ENCODE measurements around the gene IL12A.

Gene IL12A

DNA sequence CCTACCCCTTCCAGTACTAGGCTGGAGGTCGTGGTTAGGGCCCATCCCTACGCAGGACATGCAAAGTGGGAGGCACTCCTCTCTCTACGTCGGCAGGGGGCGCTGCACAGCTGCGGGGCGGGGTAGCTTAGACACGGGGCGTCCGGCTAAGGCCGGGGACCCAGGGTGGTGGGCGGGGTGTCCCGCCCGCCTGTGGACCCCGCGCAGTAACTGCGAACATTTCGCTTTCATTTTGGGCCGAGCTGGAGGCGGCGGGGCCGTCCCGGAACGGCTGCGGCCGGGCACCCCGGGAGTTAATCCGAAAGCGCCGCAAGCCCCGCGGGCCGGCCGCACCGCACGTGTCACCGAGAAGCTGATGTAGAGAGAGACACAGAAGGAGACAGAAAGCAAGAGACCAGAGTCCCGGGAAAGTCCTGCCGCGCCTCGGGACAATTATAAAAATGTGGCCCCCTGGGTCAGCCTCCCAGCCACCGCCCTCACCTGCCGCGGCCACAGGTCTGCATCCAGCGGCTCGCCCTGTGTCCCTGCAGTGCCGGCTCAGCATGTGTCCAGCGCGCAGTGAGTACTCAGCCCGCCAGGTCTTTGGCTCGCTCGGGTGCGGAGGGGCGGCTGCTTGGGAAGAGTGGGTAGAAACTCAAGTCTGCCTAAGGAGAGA is at the start of gene IL12A:
TSS of gene IL12A (plus strand) at position 219 of the 655 bp plus-strand sequence.
- ChIA-PET POLR2A (no interaction called here), CTCF (interaction anchor here (0.6 to 12.2 kb wide), 48 partner anchors 12 to 1170 kb away, joined by 3 to 273 read pairs (median 4); no protein-coding TSS in a partner anchor)
- TF ChIP-seq, protein P1, sequence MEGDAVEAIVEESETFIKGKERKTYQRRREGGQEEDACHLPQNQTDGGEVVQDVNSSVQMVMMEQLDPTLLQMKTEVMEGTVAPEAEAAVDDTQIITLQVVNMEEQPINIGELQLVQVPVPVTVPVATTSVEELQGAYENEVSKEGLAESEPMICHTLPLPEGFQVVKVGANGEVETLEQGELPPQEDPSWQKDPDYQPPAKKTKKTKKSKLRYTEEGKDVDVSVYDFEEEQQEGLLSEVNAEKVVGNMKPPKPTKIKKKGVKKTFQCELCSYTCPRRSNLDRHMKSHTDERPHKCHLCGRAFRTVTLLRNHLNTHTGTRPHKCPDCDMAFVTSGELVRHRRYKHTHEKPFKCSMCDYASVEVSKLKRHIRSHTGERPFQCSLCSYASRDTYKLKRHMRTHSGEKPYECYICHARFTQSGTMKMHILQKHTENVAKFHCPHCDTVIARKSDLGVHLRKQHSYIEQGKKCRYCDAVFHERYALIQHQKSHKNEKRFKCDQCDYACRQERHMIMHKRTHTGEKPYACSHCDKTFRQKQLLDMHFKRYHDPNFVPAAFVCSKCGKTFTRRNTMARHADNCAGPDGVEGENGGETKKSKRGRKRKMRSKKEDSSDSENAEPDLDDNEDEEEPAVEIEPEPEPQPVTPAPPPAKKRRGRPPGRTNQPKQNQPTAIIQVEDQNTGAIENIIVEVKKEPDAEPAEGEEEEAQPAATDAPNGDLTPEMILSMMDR (IDR thresholded peaks at IDR 0.05; ENCODE audit: control extremely low read depth, extremely low read depth, low read depth, missing control alignments): peak; percentile 95
- peak; percentile 91 for DNase-seq (ENCODE audit: extremely low spot score)

- POLR2A ChIA-PET: no interaction called here
These were observed 47.3 kb upstream of the IL12A start for GRCh38 chr3:159941038-159942000.

GRCh38 chr3:159944781-159945180 is 43.9 kb upstream of the IL12A start:
- CTCF ChIA-PET: interaction anchor here (1.0 to 4.7 kb wide), 7 partner anchors 8 to 60 kb away, joined by 3 to 19 read pairs (median 5); no protein-coding TSS in a partner anchor
- POLR2A ChIA-PET: no interaction called here
- TF ChIP-seq, protein P1 (IDR thresholded peaks at IDR 0.05; ENCODE audit: control extremely low read depth, extremely low read depth, low read depth, missing control alignments): no peak
- no peak for DNase-seq (ENCODE audit: extremely low spot score)

More at GRCh38 chr3:159941038-159942000, 47.3 kb upstream of the IL12A start:
- CTCF ChIA-PET: interaction anchor here (0.8 to 1.6 kb wide), 7 partner anchors 8 to 54 kb away, joined by 3 to 7 read pairs (median 3); partner anchors contain the start of gene IL12A
- TF ChIP-seq, protein P1 (IDR thresholded peaks at IDR 0.05; ENCODE audit: control extremely low read depth, extremely low read depth, low read depth, missing control alignments): no peak
- DNase-seq (ENCODE audit: extremely low spot score): no peak

GRCh38 chr3:159945930-159946329 is 42.7 kb upstream of the IL12A start:
- POLR2A ChIA-PET: no interaction called here
- CTCF ChIA-PET: interaction anchor here (1.1 to 4.7 kb wide), 7 partner anchors 9 to 48 kb away, joined by 3 to 19 read pairs (median 14); partner anchors contain the start of gene IL12A
- DNase-seq (ENCODE audit: extremely low spot score): no peak
- TF ChIP-seq, protein P1 (IDR thresholded peaks at IDR 0.05; ENCODE audit: control extremely low read depth, extremely low read depth, low read depth, missing control alignments): no peak

GRCh38 chr3:159947220-159947619 is 41.4 kb upstream of the IL12A start:
- POLR2A ChIA-PET: no interaction called here
- no peak for DNase-seq (ENCODE audit: extremely low spot score)
- CTCF ChIA-PET: interaction anchor here (1.1 to 4.7 kb wide), 8 partner anchors 10 to 58 kb away, joined by 3 to 19 read pairs (median 12); partner anchors contain the start of gene IL12A
- TF ChIP-seq, protein P1 (IDR thresholded peaks at IDR 0.05; ENCODE audit: control extremely low read depth, extremely low read depth, low read depth, missing control alignments): no peak

Measured in GM10248 (cell line).